Tibial artery (tissue), 4 donors: ENCODE measurements around the gene SORCS3.

Source experiments
- DNase-seq, 2 donors: peaks; one replicate each; pipeline ENCODE4 v3.0.0-alpha.2; 2019
- H3K27ac ChIP-seq, 2 donors: fragments of 200-600 bp; sonication (generic) in 1 of 2; 1 replicate in 1 of 2; 2 replicates in 1 of 2; pipeline ENCODE4 v1.5.1; 2018 to 2019; ENCODE audit warnings: mild to moderate bottlenecking in 1 of 2
- H3K27me3 ChIP-seq, 2 donors: fragments of 200-600 bp; sonication (generic) in 1 of 2; one replicate each; pipeline versions ENCODE4 v1.5.1 to v1.6.0; 2016 to 2019
- H3K36me3 ChIP-seq, 3 donors: fragments of 200-600 bp; sonication (generic) in 2 of 3; one replicate each; pipeline ENCODE4 v1.5.1; 2016 to 2019; ENCODE audit warnings: mild to moderate bottlenecking in 2 of 3
- H3K4me1 ChIP-seq, 4 donors: fragments of 200-600 bp; sonication (generic) in 2 of 4; 1 replicate in 3 of 4; 2 replicates in 1 of 4; pipeline ENCODE4 v1.5.1; 2016 to 2019
- H3K4me3 ChIP-seq, 2 donors: fragments of 200-600 bp; sonication (generic) in 1 of 2; 1 replicate in 1 of 2; 2 replicates in 1 of 2; pipeline ENCODE4 v1.5.1; 2018 to 2019; ENCODE audit warnings: mild to moderate bottlenecking in 2 of 2
- H3K9me3 ChIP-seq, 3 donors: fragments of 200-600 bp; sonication (generic) in 1 of 3; one replicate each; pipeline ENCODE4 v1.5.1; 2016 to 2019
- intact Hi-C: fragments of 100-400 bp; cut with DNase I; formaldehyde crosslinking; loops from one replicate; pipeline ENCODE4 v1.15.0; 2023; ENCODE audit warnings: low total_unique reads
- TF ChIP-seq, protein P1 (sequence below), 2 experiments: fragments of 200-600 bp in 1 of 2; fragments of 450-650 bp in 1 of 2; IDR thresholded peaks; one replicate each; pipeline ENCODE4 v1.5.1; 2017 to 2019; ENCODE audit warnings: antibody characterized with exemption in 2 of 2, mild to moderate bottlenecking in 1 of 2, moderate library complexity in 1 of 2

The SORCS3 gene

DNA sequence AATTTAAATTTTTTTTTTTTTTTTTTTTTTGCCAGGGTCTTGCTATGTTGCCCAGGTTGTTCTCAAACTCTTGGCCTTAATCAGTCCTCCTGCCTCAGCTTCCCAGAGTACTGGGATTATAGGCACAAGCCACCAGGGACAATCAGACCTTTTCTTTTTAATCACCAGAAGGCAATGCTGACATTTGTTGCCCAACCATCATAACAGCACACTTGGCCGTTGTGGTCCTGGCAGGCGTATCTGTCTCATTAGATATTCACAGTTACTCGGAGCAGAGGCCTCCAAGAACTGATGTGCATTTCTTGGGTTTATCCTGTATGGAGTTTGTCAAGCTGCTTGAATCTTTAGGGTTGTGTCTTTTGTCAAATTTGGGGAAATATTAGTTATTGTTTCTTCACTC lies 100.0 kb downstream of the SORCS3 start:
- DNase-seq = no peak

DNA sequence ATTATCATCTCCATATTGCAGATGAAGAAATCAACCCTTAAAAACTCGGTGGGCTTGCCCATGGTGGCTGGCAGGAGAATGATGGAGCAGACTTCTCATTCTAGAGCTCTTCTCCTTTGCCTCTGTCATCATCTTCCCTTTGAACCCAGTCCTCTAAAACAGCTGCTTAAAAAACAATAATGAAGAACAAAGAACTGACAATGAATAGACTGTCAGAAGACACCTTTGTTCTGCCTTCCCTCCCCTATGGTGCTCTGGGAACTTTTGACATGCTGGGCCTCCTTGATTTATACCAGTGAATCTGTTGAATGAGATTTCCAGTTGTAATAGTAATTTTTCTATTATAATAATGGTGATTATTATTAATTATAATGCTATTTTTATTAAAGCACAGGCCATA lies 103.0 kb downstream of the SORCS3 start:
- Histone ChIP-seq H3K9me3 (peaks cover 0 to 2% (median 0%) of the 10 kb centered on the region in 3 donors), H3K4me3 (no peak overlapping the region), H3K4me1 (no peaks in the 10 kb centered on the region), H3K36me3 (no peaks in the 10 kb centered on the region), H3K27ac (no peak overlapping the region), H3K27me3 (no peaks in the 10 kb centered on the region)
- TF ChIP-seq, protein P1, sequence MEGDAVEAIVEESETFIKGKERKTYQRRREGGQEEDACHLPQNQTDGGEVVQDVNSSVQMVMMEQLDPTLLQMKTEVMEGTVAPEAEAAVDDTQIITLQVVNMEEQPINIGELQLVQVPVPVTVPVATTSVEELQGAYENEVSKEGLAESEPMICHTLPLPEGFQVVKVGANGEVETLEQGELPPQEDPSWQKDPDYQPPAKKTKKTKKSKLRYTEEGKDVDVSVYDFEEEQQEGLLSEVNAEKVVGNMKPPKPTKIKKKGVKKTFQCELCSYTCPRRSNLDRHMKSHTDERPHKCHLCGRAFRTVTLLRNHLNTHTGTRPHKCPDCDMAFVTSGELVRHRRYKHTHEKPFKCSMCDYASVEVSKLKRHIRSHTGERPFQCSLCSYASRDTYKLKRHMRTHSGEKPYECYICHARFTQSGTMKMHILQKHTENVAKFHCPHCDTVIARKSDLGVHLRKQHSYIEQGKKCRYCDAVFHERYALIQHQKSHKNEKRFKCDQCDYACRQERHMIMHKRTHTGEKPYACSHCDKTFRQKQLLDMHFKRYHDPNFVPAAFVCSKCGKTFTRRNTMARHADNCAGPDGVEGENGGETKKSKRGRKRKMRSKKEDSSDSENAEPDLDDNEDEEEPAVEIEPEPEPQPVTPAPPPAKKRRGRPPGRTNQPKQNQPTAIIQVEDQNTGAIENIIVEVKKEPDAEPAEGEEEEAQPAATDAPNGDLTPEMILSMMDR (IDR thresholded peaks at IDR 0.05) = no peak
- no peak for DNase-seq
- intact Hi-C loops = no loop called here

More for the DNA sequence above, 100.0 kb downstream of the SORCS3 start:
- TF ChIP-seq, protein P1 (IDR thresholded peaks at IDR 0.05) = no peak
- H3K36me3 ChIP-seq = no peaks in the 10 kb centered on the region
- peaks cover 0 to 2% (median 0%) of the 10 kb centered on the region in 3 donors for H3K9me3 ChIP-seq
- no peak overlapping the region for H3K27ac ChIP-seq
- intact Hi-C loops = no loop called here
- no peaks in the 10 kb centered on the region for H3K27me3 ChIP-seq
- no peaks in the 10 kb centered on the region for H3K4me1 ChIP-seq
- no peak overlapping the region for H3K4me3 ChIP-seq

DNA sequence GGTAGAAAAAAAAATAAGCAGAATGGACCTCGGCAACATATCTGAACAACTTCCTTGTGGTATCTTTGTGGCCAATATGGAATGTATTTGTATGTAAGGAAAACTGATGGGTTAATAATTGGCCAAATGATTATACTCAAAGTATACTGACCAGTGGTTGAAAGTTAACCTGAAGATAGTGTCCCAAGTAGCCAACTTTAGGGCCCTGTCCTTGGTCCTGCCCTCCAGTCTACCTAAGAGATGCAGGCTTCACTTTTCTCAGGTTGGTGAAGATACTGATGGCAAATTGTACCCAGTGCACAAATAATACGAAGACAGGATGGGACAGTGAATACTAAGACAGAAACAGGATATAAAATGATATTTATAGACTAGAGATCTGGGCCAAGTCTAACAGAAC lies 109.2 kb downstream of the SORCS3 start:
- Histone ChIP-seq H3K36me3 (no peaks in the 10 kb centered on the region), H3K4me1 (no peaks in the 10 kb centered on the region), H3K4me3 (no peak overlapping the region), H3K27ac (no peak overlapping the region), H3K27me3 (no peaks in the 10 kb centered on the region), H3K9me3 (peaks cover 0 to 2% (median 0%) of the 10 kb centered on the region in 3 donors)
- DNase-seq = no peak
- TF ChIP-seq, protein P1 (IDR thresholded peaks at IDR 0.05) = no peak
- intact Hi-C loops = no loop called here

DNA sequence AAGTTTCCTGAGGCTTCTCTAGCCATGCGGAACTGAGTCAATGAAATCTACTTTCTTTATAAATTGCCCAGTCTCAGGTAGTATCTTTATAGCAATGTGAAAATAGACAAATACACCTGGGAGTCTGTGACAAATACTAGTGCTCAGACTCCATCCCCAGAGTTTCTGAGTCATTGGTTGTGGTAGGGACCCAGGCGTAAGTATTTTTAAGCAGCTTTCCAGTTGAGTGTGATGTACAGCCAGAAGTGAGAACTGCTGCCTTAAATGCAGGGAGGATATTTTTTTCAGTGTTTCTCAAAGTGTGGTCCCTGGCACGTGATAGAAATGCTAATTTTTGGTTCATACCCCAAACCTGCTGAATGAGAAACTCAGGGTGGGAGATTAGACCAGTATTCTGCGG lies 121.7 kb downstream of the SORCS3 start:
- TF ChIP-seq, protein P1 (IDR thresholded peaks at IDR 0.05) = no peak
- H3K36me3 ChIP-seq = no peaks in the 10 kb centered on the region
- intact Hi-C loops = no loop called here
- no peaks in the 10 kb centered on the region for H3K4me1 ChIP-seq
- H3K4me3 ChIP-seq = no peak overlapping the region
- no peak for DNase-seq
- H3K27ac ChIP-seq = no peak overlapping the region
- no peaks in the 10 kb centered on the region for H3K27me3 ChIP-seq
- H3K9me3 ChIP-seq = no peaks in the 10 kb centered on the region

DNA sequence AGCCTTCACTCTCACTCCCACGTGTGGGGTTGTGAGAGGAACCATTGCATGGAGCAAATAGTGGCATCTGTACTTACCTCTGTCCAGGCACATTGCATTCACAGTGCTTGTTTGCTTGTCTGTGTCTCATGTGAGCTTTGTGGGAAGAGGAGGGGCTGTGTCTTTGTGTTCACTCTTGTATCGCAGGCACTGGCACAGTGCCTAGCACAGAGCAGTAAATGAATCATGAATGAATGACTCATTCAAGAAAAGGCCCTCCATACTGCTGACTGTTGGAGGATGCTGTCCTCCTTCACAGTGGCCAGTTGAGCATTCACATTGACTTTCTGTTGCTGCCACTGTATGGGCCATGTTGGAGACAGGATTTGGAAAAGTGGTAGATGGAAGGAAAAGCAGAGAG lies 125.3 kb downstream of the SORCS3 start:
- no peak overlapping the region for H3K27ac ChIP-seq
- H3K4me3 ChIP-seq = no peak overlapping the region
- peaks cover 0 to 4% of the 10 kb centered on the region in 2 donors for H3K27me3 ChIP-seq
- no peak for DNase-seq
- H3K36me3 ChIP-seq = no peaks in the 10 kb centered on the region
- H3K4me1 ChIP-seq = no peaks in the 10 kb centered on the region
- H3K9me3 ChIP-seq = no peaks in the 10 kb centered on the region
- TF ChIP-seq, protein P1 (IDR thresholded peaks at IDR 0.05) = no peak
- intact Hi-C loops = no loop called here

DNA sequence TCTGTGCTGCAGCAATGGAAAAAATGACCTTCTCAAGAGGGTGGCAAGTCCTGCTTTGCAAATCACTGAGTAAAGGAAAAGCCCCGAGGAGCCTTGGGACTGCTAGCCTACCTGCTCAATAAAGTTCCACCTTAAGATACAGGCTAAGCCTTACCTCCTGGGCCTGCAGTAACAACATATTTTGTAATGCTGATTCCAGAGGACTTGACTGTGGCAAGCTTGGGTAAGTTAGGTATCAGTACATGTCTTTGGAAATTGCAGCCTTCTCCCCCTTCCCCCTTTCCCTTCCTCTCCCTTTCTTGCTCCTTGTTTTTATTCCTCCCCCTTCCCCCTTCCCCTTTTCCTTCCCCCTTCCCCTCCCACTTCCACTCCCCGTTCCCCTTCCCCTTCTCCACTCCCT lies 126.2 kb downstream of the SORCS3 start:
- Histone ChIP-seq H3K36me3 (no peaks in the 10 kb centered on the region), H3K9me3 (no peaks in the 10 kb centered on the region), H3K4me3 (no peak overlapping the region), H3K4me1 (no peaks in the 10 kb centered on the region), H3K27ac (no peak overlapping the region), H3K27me3 (peaks cover 0 to 4% of the 10 kb centered on the region in 2 donors)
- intact Hi-C loops = no loop called here
- DNase-seq = no peak
- TF ChIP-seq, protein P1 (IDR thresholded peaks at IDR 0.05) = no peak
